ENCODE results near the gene TARBP2.
A peak's percentile ranks its signal among the peaks of the same experiment; 100 is the strongest.

Gene TARBP2

DNA sequence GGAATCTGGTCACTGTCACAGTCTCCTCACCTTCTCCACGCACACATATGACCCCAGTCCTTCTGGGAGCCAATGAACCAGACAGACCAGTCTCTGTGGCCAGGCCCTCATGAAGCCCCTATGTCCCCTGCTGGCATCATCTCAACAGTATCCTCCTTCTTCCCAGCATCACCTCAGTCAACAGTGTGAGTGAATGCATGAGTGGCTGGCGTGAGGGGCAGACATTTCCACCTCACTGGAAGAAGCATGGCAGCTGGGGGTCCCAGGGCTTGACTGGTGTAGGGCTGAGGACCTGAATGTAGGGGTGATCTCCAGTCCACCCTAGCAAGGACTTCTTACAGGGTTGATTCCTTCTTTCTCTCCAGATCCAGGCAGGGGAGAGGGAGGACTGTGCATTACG lies 3.6 kb upstream of the TARBP2 start:
- no peak for DNase-seq (ENCODE audit: low read depth)
- no peak for TF ChIP-seq MAX (IDR thresholded peaks at IDR 0.05; ENCODE audit: low read depth, low read length)
- TF ChIP-seq MYC (IDR thresholded peaks at IDR 0.05; ENCODE audit: low read depth, low read length), result no peak
- TF ChIP-seq POLR2A (IDR thresholded peaks at IDR 0.05; ENCODE audit: extremely low read depth, insufficient read length), result no peak
- TF ChIP-seq CTCF (IDR thresholded peaks at IDR 0.05; ENCODE audit: low read depth, low read length), result no peak

GRCh38 chr12:53498235-53498630 lies 2.9 kb upstream of the TARBP2 start:
- TF ChIP-seq MYC (IDR thresholded peaks at IDR 0.05; ENCODE audit: low read depth, low read length), result no peak
- no peak for TF ChIP-seq POLR2A (IDR thresholded peaks at IDR 0.05; ENCODE audit: extremely low read depth, insufficient read length)
- no peak for TF ChIP-seq CTCF (IDR thresholded peaks at IDR 0.05; ENCODE audit: low read depth, low read length)
- no peak for TF ChIP-seq MAX (IDR thresholded peaks at IDR 0.05; ENCODE audit: low read depth, low read length)
- no peak for DNase-seq (ENCODE audit: low read depth)
- H3K4me3 ChIP-seq (ENCODE audit: low read depth, low read length), result no peak overlapping the region

More for the DNA sequence above, 3.6 kb upstream of the TARBP2 start:
- no peak overlapping the region for H3K4me3 ChIP-seq (ENCODE audit: low read depth, low read length)

- peak; percentile 66 for DNase-seq (ENCODE audit: low read depth)
- peak; percentile 1 for TF ChIP-seq CTCF (IDR thresholded peaks at IDR 0.05; ENCODE audit: low read depth, low read length)
- no peak for TF ChIP-seq MYC (IDR thresholded peaks at IDR 0.05; ENCODE audit: low read depth, low read length)
- peak within 1 kb of the TSS; percentile 80 for H3K4me3 ChIP-seq (ENCODE audit: low read depth, low read length)
Observed at GRCh38 chr12:53499266-53500141, 1.6 kb upstream of the TARBP2 start, which contains the start of gene MAP3K12. Gene MAP3K12 (minus strand): TSS chr12:53499458. CDS start chr12:53487391, 12,067 bp downstream.

GRCh38 chr12:53500142-53500775 lies 824 bp upstream of the TARBP2 start:
- peak; percentile 86 for DNase-seq (ENCODE audit: low read depth)
- TF ChIP-seq CTCF (IDR thresholded peaks at IDR 0.05; ENCODE audit: low read depth, low read length) (no peak), MAX (IDR thresholded peaks at IDR 0.05; ENCODE audit: low read depth, low read length) (no peak), MYC (IDR thresholded peaks at IDR 0.05; ENCODE audit: low read depth, low read length) (no peak; the same call in 1 of the 2 replicates), POLR2A (IDR thresholded peaks at IDR 0.05; ENCODE audit: extremely low read depth, insufficient read length) (peak; percentile 66)

GRCh38 chr12:53501615-53502181 lies 615 bp downstream of the TARBP2 start:
- H3K4me3 ChIP-seq (ENCODE audit: low read depth, low read length), result peak overlapping the region; percentile 96
- DNase-seq (ENCODE audit: low read depth), result peak; percentile 44
- TF ChIP-seq POLR2A (IDR thresholded peaks at IDR 0.05; ENCODE audit: extremely low read depth, insufficient read length) (no peak), CTCF (IDR thresholded peaks at IDR 0.05; ENCODE audit: low read depth, low read length) (no peak), MYC (IDR thresholded peaks at IDR 0.05; ENCODE audit: low read depth, low read length) (no peak), MAX (IDR thresholded peaks at IDR 0.05; ENCODE audit: low read depth, low read length) (no peak)

More at GRCh38 chr12:53500142-53500775, 824 bp upstream of the TARBP2 start:
- H3K4me3 ChIP-seq (ENCODE audit: low read depth, low read length), result peak overlapping the region; percentile 80
